NT2/D1 (cell line): ENCODE measurements around the gene PHLDA1.
"Not testable (repeated sequence)": the region's sequence is repeated elsewhere in the genome, so short reads cannot be mapped to it uniquely, and the experiment has no call there.

Experiments
- DNase-seq: peaks from one replicate; pipeline ENCODE4 v3.0.0-alpha.2; 2011; ENCODE audit warnings: low read depth, low spot score
- H3K27me3 ChIP-seq: 2 replicates; pipeline ENCODE4 v1.6.0; 2011; ENCODE audit warnings: mild to moderate bottlenecking; ENCODE audit not compliant: insufficient read length, insufficient read depth
- H3K36me3 ChIP-seq: 2 replicates; pipeline ENCODE4 v1.6.1; 2011; ENCODE audit warnings: mild to moderate bottlenecking, low read length, mixed read lengths; ENCODE audit not compliant: insufficient read depth, insufficient read length
- H3K4me1 ChIP-seq: 2 replicates; pipeline ENCODE4 v1.5.1; 2011; ENCODE audit not compliant: insufficient read depth, insufficient read length
- H3K4me3 ChIP-seq: 2 replicates; pipeline ENCODE4 v1.5.1; 2011; ENCODE audit warnings: low read depth; ENCODE audit not compliant: insufficient read length
- H3K9ac ChIP-seq: 2 replicates; pipeline ENCODE4 v1.6.0; 2011; ENCODE audit warnings: low read depth; ENCODE audit not compliant: insufficient read length
- H3K9me3 ChIP-seq: 2 replicates; pipeline ENCODE4 v1.5.1; 2011; ENCODE audit warnings: mild to moderate bottlenecking, low read length; ENCODE audit not compliant: insufficient read depth
- SUZ12 ChIP-seq: IDR thresholded peaks from 2 replicates; pipeline ENCODE4 v1.6.1; 2011; ENCODE audit not compliant: insufficient read length, insufficient read depth; ENCODE audit errors: extremely low read depth
- YY1 ChIP-seq: IDR thresholded peaks from 2 replicates; pipeline ENCODE4 v1.6.1; 2011; ENCODE audit not compliant: insufficient read length, insufficient read depth
- ZNF274 ChIP-seq: IDR thresholded peaks from 2 replicates; pipeline ENCODE4 v1.6.1; 2011; ENCODE audit warnings: mild to moderate bottlenecking, low read depth, low read length

PHLDA1 gene

DNA sequence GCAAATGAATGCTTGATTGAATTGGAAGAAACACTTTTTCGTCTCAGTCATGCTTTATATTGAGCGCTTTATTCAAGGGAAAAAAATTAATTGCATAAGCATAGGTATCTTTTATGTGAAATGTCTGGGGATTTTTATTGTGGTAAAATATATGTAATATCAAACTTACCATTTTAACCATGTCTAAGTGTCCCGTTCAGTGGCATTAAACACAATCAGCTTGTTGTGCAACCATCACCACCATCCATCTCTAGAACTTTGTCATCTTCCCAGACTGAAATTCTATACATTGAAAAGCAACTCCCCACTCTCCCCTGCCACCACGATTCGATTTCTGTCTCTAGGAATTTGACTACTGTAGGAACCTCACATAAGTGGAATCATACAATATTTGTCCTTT lies 39.8 kb downstream of the PHLDA1 start:
- Histone ChIP-seq H3K4me1 (no peaks in the 10 kb centered on the region), H3K9ac (no peak overlapping the region), H3K36me3 (no peaks in the 10 kb centered on the region), H3K4me3 (no peak overlapping the region), H3K27me3 (no peaks in the 10 kb centered on the region), H3K9me3 (peaks cover 5% of the 10 kb centered on the region; the same call in 1 of the 2 replicates)
- TF ChIP-seq YY1 (no peak), ZNF274 (no peak), SUZ12 (no peak)
- DNase-seq = no peak

- H3K4me1 ChIP-seq = no peaks in the 10 kb centered on the region
Measured at GRCh38 chr12:75990189-75990912, 41.2 kb downstream of the PHLDA1 start.

DNA sequence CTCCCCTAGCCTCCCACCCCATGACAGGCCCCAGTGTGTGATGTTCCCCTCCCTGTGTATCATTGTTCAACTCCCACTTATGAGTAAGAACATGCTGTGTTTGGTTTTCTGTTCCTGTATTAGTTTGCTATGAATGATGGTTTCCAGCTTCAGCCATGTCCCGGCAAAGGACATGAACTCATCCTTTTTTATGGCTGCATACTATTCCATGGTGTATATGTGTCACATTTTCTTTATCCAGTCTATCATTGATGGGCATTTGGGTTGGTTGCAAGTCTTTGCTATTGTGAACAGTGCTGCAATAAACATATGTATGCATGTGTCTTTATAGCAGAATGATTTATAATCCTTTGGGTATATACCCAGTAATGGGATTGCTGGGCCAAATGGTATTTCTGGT lies 43.9 kb downstream of the PHLDA1 start:
- not testable (repeated sequence) for H3K9ac ChIP-seq, H3K36me3 ChIP-seq, DNase-seq, H3K27me3 ChIP-seq, H3K4me3 ChIP-seq, H3K9me3 ChIP-seq, H3K4me1 ChIP-seq

More at GRCh38 chr12:75990189-75990912, 41.2 kb downstream of the PHLDA1 start:
- H3K4me3 ChIP-seq = no peak overlapping the region
- H3K27me3 ChIP-seq = no peaks in the 10 kb centered on the region
- no peak for DNase-seq
- peaks cover 5% of the 10 kb centered on the region; the same call in 1 of the 2 replicates for H3K9me3 ChIP-seq
- H3K9ac ChIP-seq = no peak overlapping the region
- TF ChIP-seq YY1 (no peak), ZNF274 (no peak), SUZ12 (no peak)
- no peaks in the 10 kb centered on the region for H3K36me3 ChIP-seq

DNA sequence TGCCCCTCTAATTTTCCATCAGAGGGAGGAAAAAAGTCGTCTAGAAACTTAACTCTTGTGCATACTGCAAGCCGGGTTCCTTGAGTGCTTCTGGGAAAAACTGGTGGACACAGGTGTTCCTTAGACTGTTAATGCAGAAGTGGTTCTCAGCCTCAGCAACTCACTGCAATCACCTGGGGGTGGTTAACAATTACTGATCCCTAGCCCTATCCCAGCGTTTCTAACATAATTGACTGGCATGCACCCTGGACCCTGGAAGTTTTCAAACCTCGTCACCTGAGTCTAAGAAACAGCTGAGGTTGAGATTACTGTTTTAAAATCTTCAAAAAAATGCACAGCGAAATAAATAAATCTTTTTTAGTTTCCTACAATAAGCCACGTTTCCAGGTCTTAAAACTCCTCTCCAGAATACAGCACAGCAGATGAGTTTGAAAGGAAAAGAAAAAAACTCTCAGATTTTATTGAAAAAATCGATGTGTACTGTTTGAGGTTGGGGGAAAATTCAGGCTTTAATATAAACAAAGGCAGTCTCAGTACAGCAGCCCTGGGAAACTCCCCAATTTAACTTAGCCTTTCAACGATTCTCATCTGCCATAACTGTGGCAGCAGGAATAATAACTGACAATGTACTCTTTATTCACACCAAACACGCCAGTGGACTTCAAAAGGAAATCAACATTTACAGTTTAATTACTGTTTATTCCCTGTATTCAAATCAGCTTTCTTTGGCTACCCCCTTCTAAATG lies 45.4 kb downstream of the PHLDA1 start:
- TF ChIP-seq SUZ12 (no peak), YY1 (no peak), ZNF274 (no peak)
- no peak overlapping the region for H3K4me3 ChIP-seq
- H3K4me1 ChIP-seq = no peaks in the 10 kb centered on the region
- peaks cover 5% of the 10 kb centered on the region; the same call in 1 of the 2 replicates for H3K9me3 ChIP-seq
- H3K9ac ChIP-seq = no peak overlapping the region
- DNase-seq = no peak
- H3K36me3 ChIP-seq = no peaks in the 10 kb centered on the region
- H3K27me3 ChIP-seq = no peaks in the 10 kb centered on the region

DNA sequence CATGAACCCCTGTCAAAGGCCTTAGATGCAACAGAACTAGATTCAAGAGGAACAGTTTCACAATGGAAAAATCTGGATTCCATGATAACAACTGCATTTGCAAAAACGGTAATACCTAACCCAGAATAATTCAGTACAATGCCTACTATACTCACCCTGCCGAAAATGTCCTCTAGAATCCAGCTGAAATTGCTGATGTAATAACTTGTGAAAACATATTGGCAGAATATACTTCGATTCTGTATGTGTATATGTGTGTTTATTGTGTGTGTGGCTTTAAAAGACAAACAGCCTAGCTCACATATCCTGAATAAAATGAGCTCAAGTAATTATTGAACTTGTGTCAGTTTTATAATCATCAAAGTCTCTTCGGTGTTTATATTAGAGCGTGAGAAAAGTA lies 46.0 kb downstream of the PHLDA1 start:
- Histone ChIP-seq H3K36me3 (no peaks in the 10 kb centered on the region), H3K27me3 (no peaks in the 10 kb centered on the region), H3K4me1 (no peaks in the 10 kb centered on the region), H3K4me3 (no peak overlapping the region), H3K9me3 (peaks cover 5% of the 10 kb centered on the region; the same call in 1 of the 2 replicates), H3K9ac (no peak overlapping the region)
- DNase-seq = no peak
- TF ChIP-seq SUZ12 = no peak
- TF ChIP-seq YY1 = no peak

- Histone ChIP-seq H3K27me3 (no peaks in the 10 kb centered on the region), H3K4me1 (no peaks in the 10 kb centered on the region), H3K9me3 (peaks cover 5% of the 10 kb centered on the region; the same call in 1 of the 2 replicates), H3K9ac (no peak overlapping the region), H3K36me3 (no peaks in the 10 kb centered on the region), H3K4me3 (no peak overlapping the region)
- TF ChIP-seq ZNF274 (no peak), YY1 (no peak), SUZ12 (no peak)
- DNase-seq = no peak
Measured at GRCh38 chr12:75984577-75985182, 46.9 kb downstream of the PHLDA1 start.

GRCh38 chr12:75983851-75984250 lies 47.7 kb downstream of the PHLDA1 start:
- H3K9ac ChIP-seq, H3K36me3 ChIP-seq, H3K4me1 ChIP-seq, DNase-seq, H3K9me3 ChIP-seq, H3K4me3 ChIP-seq, H3K27me3 ChIP-seq: not testable (repeated sequence)
